Calu3 (cell line): ENCODE results near the gene GALNT14. TPM values are rescaled to one million over a fixed set of nuclear protein-coding genes. Genes with fewer than 3 reads are reported as not detected.

Experiments used
- BruUV-seq: library from RNA; stranded (reverse); fragments of 400-500 nt; replicated peaks from 2 replicates; lab custom pipeline; 2021; lab: Mats Ljungman, UMichigan
- CTCF ChIA-PET: fragments of 300-600 bp; sonication (Branson Sonifier 250); formaldehyde crosslinking; loops from one replicate; lab custom pipeline; 2022; ENCODE audit warnings: antibody characterized with exemption; lab: Charles Lee
- DNase-seq: peaks from one replicate; pipeline ENCODE4 v3.0.0; 2022
- H3K27ac Mint-ChIP-seq: one replicate; pipeline ENCODE4 v1.8.0; 2022; ENCODE audit warnings: mixed read lengths; ENCODE audit not compliant: unreplicated experiment
- H3K27me3 Mint-ChIP-seq: one replicate; pipeline ENCODE4 v1.8.0; 2022; ENCODE audit warnings: mixed read lengths; ENCODE audit not compliant: unreplicated experiment
- H3K36me3 Mint-ChIP-seq: one replicate; pipeline ENCODE4 v1.8.0; 2022; ENCODE audit warnings: mild to moderate bottlenecking, moderate library complexity, mixed read lengths; ENCODE audit not compliant: insufficient read depth, unreplicated experiment
- H3K4me1 Mint-ChIP-seq: one replicate; pipeline ENCODE4 v1.8.0; 2022; ENCODE audit warnings: mild to moderate bottlenecking, low read depth, mixed read lengths; ENCODE audit not compliant: unreplicated experiment
- H3K4me3 Mint-ChIP-seq: one replicate; pipeline ENCODE4 v1.8.0; 2022; ENCODE audit warnings: mild to moderate bottlenecking, low read depth, moderate library complexity, mixed read lengths; ENCODE audit not compliant: unreplicated experiment
- H3K9me3 Mint-ChIP-seq: one replicate; pipeline ENCODE4 v1.8.0; 2022; ENCODE audit warnings: low read depth, mixed read lengths; ENCODE audit not compliant: unreplicated experiment
- CTCF ChIP-seq: fragments of 200-600 bp; IDR thresholded peaks from one replicate; pipeline ENCODE4 v1.8.0; 2022; ENCODE audit warnings: antibody characterized with exemption; ENCODE audit not compliant: unreplicated experiment
- intact Hi-C: fragments of 100-400 bp; cut with micrococcal nuclease; formaldehyde crosslinking; loops from one replicate; pipeline ENCODE4 v1.10.0; 2022; ENCODE audit not compliant: unreplicated experiment
- total RNA-seq: library from RNA; stranded (reverse); gene quantifications from 2 replicates; pipeline ENCODE4 v1.2.3, GENCODE V29; 2022

The GALNT14 gene
- total RNA-seq, 1 experiment from 2014 or later: 61.9 TPM

GRCh38 chr2:31057691-31058090, 80.5 kb downstream of the GALNT14 start:
- Mint-ChIP-seq H3K27ac (no peak overlapping the region), H3K27me3 (no peaks in the 10 kb centered on the region), H3K4me1 (peaks cover 16% of the 10 kb centered on the region), H3K9me3 (no peaks in the 10 kb centered on the region), H3K4me3 (no peak overlapping the region), H3K36me3 (no peaks in the 10 kb centered on the region)
- intact Hi-C loops: no loop called here
- CTCF ChIA-PET: interaction anchor here (0.6 kb wide), 1 partner anchor 10 kb away, joined by 3 read pairs; no protein-coding TSS in a partner anchor
- no peak for DNase-seq
- no peak for TF ChIP-seq CTCF
- BruUV-seq: no TSS peak

GRCh38 chr2:31055938-31056337, 82.3 kb downstream of the GALNT14 start:
- TF ChIP-seq CTCF: no peak
- DNase-seq: no peak
- BruUV-seq: no TSS peak
- no peaks in the 10 kb centered on the region for H3K27me3 Mint-ChIP-seq
- CTCF ChIA-PET: no interaction called here
- H3K27ac Mint-ChIP-seq: no peak overlapping the region
- H3K9me3 Mint-ChIP-seq: no peaks in the 10 kb centered on the region
- intact Hi-C loops: no loop called here
- H3K4me3 Mint-ChIP-seq: no peak overlapping the region
- no peaks in the 10 kb centered on the region for H3K36me3 Mint-ChIP-seq
- peaks cover 5% of the 10 kb centered on the region for H3K4me1 Mint-ChIP-seq

DNA sequence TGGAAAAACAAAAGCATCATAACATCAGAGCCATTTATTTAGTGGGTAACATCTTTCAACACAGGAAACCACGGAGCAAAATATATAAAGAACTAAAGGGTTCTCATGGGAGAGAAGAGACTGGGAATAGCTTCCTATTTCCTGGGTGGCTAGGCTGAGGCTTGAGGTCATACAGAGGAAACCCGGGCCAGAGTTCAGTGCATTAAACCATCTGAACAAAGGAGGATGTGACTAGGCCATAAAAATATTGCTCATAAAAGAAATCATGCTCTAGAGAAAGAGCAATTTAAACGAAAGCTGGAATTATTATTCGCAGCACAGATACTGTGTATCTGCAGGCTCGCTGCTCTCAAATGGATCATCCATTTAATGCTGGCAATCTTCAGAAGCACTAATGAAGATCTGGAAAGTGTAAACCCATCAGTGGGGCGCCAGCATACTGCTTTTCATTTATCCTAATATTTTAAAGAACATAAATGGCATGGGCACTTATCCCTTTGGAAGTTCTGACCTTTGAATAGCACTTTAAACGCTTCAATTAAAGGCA, 83.3 kb downstream of the GALNT14 start:
- no peak overlapping the region for H3K4me3 Mint-ChIP-seq
- no TSS peak for BruUV-seq
- no peaks in the 10 kb centered on the region for H3K9me3 Mint-ChIP-seq
- TF ChIP-seq CTCF: no peak
- CTCF ChIA-PET: no interaction called here
- no peaks in the 10 kb centered on the region for H3K27me3 Mint-ChIP-seq
- intact Hi-C loops: no loop called here
- no peak for DNase-seq
- H3K27ac Mint-ChIP-seq: no peak overlapping the region
- H3K36me3 Mint-ChIP-seq: no peaks in the 10 kb centered on the region
- no peaks in the 10 kb centered on the region for H3K4me1 Mint-ChIP-seq

DNA sequence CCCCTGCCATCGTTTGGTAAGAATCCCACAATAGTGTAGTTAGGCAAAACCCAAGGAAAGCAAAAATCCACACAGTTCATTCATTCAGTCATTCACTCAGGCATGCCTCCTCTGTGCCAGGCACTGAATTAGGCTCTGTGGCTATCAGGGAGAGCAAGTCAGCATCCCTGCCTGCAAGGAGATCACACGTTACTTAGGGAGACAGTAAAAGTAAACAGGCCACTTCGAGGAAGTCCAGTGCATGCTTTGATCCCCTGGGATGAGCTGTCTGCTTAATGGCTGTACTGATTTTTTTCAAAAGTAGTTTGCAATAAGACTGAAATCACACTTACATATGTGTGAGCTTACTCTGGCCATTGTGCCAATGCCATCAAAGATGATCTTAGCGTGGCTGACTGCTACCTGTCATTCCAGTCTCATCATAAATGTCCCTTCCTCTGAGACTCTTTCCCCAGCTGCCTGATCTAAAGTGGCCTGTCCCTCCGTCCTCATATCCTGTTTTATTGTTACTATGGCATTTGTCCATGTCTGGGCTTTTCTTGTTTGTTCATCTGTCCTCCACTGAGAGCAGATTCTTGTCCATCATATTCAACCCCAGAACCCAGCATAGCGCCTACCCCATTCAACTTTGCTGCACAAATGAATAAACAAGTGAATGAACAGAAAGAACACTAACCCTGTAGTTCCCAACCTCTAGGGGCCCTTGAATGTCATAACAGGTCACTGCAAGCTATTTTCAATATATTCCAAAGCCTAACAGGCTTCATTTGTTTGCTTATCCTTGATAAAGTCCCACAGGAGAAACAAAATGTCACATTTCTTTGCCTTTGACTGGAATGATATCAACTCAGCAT, 84.1 kb downstream of the GALNT14 start:
- BruUV-seq: no TSS peak
- no peak overlapping the region for H3K27ac Mint-ChIP-seq
- CTCF ChIA-PET: interaction anchor here (0.7 kb wide), 1 partner anchor 122 kb away, joined by 6 read pairs; no protein-coding TSS in a partner anchor
- H3K4me1 Mint-ChIP-seq: no peaks in the 10 kb centered on the region
- no peaks in the 10 kb centered on the region for H3K36me3 Mint-ChIP-seq
- TF ChIP-seq CTCF: no peak
- no peak overlapping the region for H3K4me3 Mint-ChIP-seq
- H3K27me3 Mint-ChIP-seq: no peaks in the 10 kb centered on the region
- intact Hi-C loops: no loop called here
- DNase-seq: no peak
- H3K9me3 Mint-ChIP-seq: no peaks in the 10 kb centered on the region
